K562 (cell line): ENCODE data around the gene C19orf67. TPM values are rescaled to one million over a fixed set of nuclear protein-coding genes. Genes with fewer than 3 reads are reported as not detected.

Source experiments
- CREB1 ChIP-seq, 2 experiments: sonication (generic) in 1 of 2; formaldehyde crosslinking in 1 of 2; IDR thresholded peaks; 2 replicates each; pipeline versions ENCODE4 v1.6.1 to v1.8.0; 2012 to 2022; ENCODE audit warnings: inconsistent platforms in 1 of 2, mild to moderate bottlenecking in 1 of 2, missing genetic modification reagents in 1 of 2, moderate library complexity in 1 of 2
- ELF1 ChIP-seq: fragments of 200-800 bp; sonication (Bioruptor generic); IDR thresholded peaks from 2 replicates; pipeline ENCODE4 v1.6.1; 2016; ENCODE audit warnings: missing genetic modification characterization, missing compliant biosample characterization
- FOSL1 ChIP-seq: fragments of 200-800 bp; sonication (Bioruptor generic); conservative IDR thresholded peaks from 2 replicates; pipeline ENCODE4 v1.6.1; 2016; ENCODE audit warnings: missing genetic modification characterization, missing compliant biosample characterization
- MAFG ChIP-seq: fragments of 450-650 bp; conservative IDR thresholded peaks from 2 replicates; pipeline ENCODE4 v1.6.1; 2016; ENCODE audit warnings: missing genetic modification characterization, missing compliant biosample characterization
- PTBP1 ChIP-seq: fragments of 200-400 bp; formaldehyde crosslinking; IDR thresholded peaks from 2 replicates; pipeline ENCODE4 v1.6.1; 2017; ENCODE audit warnings: low read depth, low read length
- RBBP5 ChIP-seq: fragments of 200-600 bp; sonication (generic); IDR thresholded peaks from 2 replicates; pipeline ENCODE4 v1.6.1; 2012; ENCODE audit warnings: borderline replicate concordance, mild to moderate bottlenecking, low read length, control low read depth, inconsistent platforms; ENCODE audit not compliant: insufficient read depth, poor library complexity, severe bottlenecking
- SMARCB1 ChIP-seq: IDR thresholded peaks from 2 replicates; pipeline ENCODE4 v1.6.1; 2011; ENCODE audit warnings: improper control_type of control experiment, low read depth; ENCODE audit not compliant: insufficient read length
- XRCC3 ChIP-seq: fragments of 450-650 bp; IDR thresholded peaks from 2 replicates; pipeline ENCODE4 v1.6.1; 2017; ENCODE audit warnings: mild to moderate bottlenecking, moderate library complexity
- ZNF551 ChIP-seq: fragments of 250-450 bp; sonication (Bioruptor Pico); IDR thresholded peaks from 2 replicates; pipeline ENCODE4 v1.5.0; 2021; ENCODE audit warnings: mild to moderate bottlenecking, moderate library complexity
- ZNF79 ChIP-seq: fragments of 250-450 bp; sonication (Bioruptor Pico); IDR thresholded peaks from 2 replicates; pipeline ENCODE4 v1.4.0; 2020; ENCODE audit warnings: low read depth, mild to moderate bottlenecking, moderate library complexity
- polyA plus RNA-seq, 8 experiments: library from polyadenylated mRNA; depleted of rRNA in 4 of 8; stranded (reverse) in 5 of 8; unstranded in 3 of 8; fragments of >200 nt; fragmentation: Nextera tagmentation in 2 of 8; fragmentation: Illumina TruSeq in 1 of 8; extraction: Ambion mirVana in 2 of 8; extraction: Trizol in 1 of 8; gene quantifications; 2 replicates each; pipeline versions ENCODE4 v1.2.1 to v1.2.3, GENCODE V29; 2011 to 2014; ENCODE audit warnings: inconsistent platforms in 1 of 8, missing spikeins in 1 of 8
- total RNA-seq, 7 experiments: library from RNA; depleted of rRNA in 6 of 7; stranded (reverse); fragments of >200 nt in 6 of 7; fragmentation: Illumina TruSeq in 2 of 7; extraction: Trizol in 2 of 7; gene quantifications; 2 replicates each; pipeline versions ENCODE4 v1.2.1 to v1.2.3, GENCODE V29; 2011 to 2021; ENCODE audit warnings: low replicate concordance in 1 of 7
- TF ChIP-seq, protein P1 (sequence below): fragments of 250-450 bp; sonication (Bioruptor Pico); IDR thresholded peaks from 2 replicates; pipeline ENCODE4 v1.4.0; 2020; ENCODE audit warnings: mild to moderate bottlenecking, moderate library complexity
- TF ChIP-seq, protein P2 (sequence below), 2 experiments: fragments of 450-650 bp; IDR thresholded peaks; 2 replicates each; pipeline ENCODE4 v1.6.1; 2016; ENCODE audit warnings: mild to moderate bottlenecking in 2 of 2, borderline replicate concordance in 1 of 2, low read depth in 1 of 2, moderate library complexity in 1 of 2
- TF ChIP-seq, protein P3 (sequence below): fragments of 250-450 bp; sonication (Bioruptor Pico); IDR thresholded peaks from 2 replicates; pipeline ENCODE4 v1.9.0; 2021; ENCODE audit warnings: mild to moderate bottlenecking

C19orf67 gene
- total and polyA plus RNA-seq, 9 of the 15 experiments (the other 6 are each of a cell fraction or from before 2014, with no cell fraction given) = 0.29 to 1.8 (median 0.51) TPM; not detected in 3

DNA sequence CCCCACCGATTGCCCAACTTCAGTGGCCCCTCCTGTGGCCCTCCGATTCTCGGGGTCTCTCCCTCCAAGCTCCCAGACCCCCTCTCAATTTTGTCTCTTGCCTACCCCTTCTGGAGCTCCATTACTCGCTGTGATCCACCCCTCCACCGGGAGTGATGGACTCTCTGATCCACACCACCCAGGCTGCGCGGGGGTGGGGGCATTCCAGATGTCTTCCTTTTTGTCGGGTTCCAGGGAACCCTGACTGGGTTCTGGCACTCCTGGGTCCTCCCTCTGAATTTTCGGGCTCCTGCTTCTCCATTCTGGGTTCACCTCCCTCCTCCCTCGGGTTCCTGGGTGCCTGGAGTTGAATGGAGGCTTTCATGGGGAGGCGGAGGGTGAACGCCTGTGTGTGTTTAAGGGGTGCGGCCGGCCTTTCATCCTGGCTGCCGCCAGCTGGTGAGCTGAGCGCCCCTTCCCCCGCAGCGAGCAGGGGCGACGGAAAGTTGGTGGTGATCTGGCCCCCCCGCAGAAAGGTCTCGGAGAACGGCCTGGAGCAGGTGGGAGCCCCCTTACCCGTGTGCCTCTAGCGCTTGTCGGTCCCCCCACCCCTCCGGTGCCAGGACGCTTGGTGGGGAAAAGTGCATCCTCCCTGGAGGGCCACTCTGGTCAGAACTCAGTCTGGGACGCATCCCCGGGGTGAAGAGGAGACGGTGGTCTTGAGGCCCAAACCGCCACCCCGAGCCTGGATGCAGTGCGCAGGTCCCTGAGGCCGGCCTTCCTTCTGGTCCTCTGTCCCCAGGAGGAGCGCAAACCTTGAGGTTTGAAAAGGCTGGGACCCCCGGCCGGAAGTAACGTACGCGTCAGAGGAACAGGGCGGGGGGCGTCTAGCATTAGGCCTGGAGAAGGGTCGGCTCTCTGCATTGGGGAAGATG lies 11.4 kb downstream of the C19orf67 start (continued):
- TF ChIP-seq, protein P1, sequence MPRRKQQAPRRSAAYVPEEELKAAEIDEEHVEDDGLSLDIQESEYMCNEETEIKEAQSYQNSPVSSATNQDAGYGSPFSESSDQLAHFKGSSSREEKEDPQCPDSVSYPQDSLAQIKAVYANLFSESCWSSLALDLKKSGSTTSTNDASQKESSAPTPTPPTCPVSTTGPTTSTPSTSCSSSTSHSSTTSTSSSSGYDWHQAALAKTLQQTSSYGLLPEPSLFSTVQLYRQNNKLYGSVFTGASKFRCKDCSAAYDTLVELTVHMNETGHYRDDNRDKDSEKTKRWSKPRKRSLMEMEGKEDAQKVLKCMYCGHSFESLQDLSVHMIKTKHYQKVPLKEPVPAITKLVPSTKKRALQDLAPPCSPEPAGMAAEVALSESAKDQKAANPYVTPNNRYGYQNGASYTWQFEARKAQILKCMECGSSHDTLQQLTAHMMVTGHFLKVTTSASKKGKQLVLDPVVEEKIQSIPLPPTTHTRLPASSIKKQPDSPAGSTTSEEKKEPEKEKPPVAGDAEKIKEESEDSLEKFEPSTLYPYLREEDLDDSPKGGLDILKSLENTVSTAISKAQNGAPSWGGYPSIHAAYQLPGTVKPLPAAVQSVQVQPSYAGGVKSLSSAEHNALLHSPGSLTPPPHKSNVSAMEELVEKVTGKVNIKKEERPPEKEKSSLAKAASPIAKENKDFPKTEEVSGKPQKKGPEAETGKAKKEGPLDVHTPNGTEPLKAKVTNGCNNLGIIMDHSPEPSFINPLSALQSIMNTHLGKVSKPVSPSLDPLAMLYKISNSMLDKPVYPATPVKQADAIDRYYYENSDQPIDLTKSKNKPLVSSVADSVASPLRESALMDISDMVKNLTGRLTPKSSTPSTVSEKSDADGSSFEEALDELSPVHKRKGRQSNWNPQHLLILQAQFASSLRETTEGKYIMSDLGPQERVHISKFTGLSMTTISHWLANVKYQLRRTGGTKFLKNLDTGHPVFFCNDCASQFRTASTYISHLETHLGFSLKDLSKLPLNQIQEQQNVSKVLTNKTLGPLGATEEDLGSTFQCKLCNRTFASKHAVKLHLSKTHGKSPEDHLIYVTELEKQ (CRISPR knock-in tag) = no peak
- TF ChIP-seq, protein P2, sequence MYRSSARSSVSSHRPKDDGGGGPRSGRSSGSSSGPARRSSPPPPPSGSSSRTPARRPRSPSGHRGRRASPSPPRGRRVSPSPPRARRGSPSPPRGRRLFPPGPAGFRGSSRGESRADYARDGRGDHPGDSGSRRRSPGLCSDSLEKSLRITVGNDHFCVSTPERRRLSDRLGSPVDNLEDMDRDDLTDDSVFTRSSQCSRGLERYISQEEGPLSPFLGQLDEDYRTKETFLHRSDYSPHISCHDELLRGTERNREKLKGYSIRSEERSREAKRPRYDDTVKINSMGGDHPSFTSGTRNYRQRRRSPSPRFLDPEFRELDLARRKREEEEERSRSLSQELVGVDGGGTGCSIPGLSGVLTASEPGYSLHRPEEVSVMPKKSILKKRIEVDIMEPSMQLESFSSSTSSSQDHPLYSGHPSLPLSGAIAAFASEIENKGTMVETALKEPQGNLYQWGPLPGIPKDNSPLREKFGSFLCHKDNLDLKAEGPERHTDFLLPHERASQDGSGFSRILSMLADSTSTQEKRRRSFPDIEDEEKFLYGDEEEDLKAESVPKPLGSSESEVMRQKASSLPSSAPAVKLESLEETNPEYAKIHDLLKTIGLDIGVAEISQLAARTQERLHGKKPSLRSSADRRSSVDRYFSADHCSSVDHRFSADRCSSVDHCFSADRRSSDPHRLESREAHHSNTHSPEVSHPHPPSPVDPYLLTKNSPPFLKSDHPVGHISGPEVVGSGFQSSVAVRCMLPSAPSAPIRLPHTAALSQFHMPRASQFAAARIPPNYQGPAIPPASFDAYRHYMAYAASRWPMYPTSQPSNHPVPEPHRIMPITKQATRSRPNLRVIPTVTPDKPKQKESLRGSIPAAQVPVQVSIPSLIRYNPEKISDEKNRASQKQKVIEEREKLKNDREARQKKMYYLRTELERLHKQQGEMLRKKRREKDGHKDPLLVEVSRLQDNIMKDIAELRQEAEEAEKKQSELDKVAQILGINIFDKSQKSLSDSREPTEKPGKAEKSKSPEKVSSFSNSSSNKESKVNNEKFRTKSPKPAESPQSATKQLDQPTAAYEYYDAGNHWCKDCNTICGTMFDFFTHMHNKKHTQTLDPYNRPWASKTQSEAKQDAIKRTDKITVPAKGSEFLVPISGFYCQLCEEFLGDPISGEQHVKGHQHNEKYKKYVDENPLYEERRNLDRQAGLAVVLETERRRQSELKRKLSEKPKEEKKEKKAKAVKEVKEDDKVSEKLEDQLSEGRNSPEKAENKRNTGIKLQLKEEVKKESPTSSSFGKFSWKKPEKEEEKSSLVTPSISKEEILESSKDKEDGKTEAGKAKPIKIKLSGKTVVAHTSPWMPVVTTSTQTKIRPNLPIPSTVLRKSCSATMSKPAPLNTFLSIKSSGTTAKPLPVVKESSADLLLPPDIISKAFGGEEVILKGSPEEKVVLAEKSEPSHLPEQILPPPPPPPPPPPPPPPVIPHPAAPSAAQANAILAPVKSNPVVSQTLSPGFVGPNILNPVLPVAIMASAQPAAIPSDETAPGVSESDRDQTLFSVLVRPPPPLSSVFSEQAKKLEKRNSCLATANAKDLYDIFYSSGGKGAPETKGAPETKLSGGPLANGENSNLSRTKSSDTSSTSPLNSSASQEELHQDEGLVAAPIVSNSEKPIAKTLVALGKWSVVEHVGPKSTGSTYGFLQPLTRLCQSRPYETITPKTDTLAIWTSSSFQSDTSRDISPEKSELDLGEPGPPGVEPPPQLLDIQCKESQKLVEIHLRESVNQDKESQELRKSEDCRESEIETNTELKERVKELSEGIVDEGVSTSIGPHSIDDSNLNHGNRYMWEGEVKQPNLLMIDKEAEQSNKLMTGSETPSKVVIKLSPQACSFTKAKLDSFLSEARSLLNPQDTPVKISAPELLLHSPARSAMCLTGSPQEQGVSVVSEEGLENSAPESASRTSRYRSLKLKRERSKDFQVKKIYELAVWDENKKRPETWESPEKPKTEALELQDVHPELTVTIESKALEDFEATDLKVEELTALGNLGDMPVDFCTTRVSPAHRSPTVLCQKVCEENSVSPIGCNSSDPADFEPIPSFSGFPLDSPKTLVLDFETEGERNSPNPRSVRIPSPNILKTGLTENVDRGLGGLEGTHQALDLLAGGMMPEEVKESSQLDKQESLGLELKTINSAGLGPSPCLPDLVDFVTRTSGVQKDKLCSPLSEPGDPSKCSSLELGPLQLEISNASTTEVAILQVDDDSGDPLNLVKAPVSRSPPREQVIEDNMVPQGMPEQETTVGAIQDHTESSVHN (IDR thresholded peaks at IDR 0.05; ENCODE audit: borderline replicate concordance in 1 of 2, low read depth in 1 of 2) = no peak
- no peak for TF ChIP-seq PTBP1
- TF ChIP-seq FOSL1 = no peak
- no peak for TF ChIP-seq ZNF79 (CRISPR knock-in tag)
- TF ChIP-seq ELF1 = no peak
- TF ChIP-seq MAFG = no peak
- no peak for TF ChIP-seq SMARCB1
- TF ChIP-seq, protein P3, sequence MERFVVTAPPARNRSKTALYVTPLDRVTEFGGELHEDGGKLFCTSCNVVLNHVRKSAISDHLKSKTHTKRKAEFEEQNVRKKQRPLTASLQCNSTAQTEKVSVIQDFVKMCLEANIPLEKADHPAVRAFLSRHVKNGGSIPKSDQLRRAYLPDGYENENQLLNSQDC (CRISPR knock-in tag) = no peak
- TF ChIP-seq ZNF551 (CRISPR knock-in tag) = no peak
- TF ChIP-seq CREB1 (IDR thresholded peaks at IDR 0.05) = 0 out of 2 replicates have a peak, but pooled peaks have one; percentile 0
- no peak for TF ChIP-seq CREB1 (CRISPR knock-in tag; IDR thresholded peaks at IDR 0.05)
- no peak for TF ChIP-seq XRCC3
- TF ChIP-seq RBBP5 = peak; percentile 36
